ENCODE results near the gene HMGB2. TPM values are rescaled to one million over a fixed set of nuclear protein-coding genes. Genes with fewer than 3 reads are reported as not detected.
A peak's percentile ranks its signal among the peaks of the same experiment; 100 is the strongest.

HMGB2 gene
- total RNA-seq, 1 donor from 2014 or later: 145 TPM

GRCh38 chr4:173347467-173347866, 13.3 kb upstream of the HMGB2 start:
- Mint-ChIP-seq H3K27me3 (no peaks in the 10 kb centered on the region), H3K4me1 (ENCODE audit: low read depth) (peaks cover 14% of the 10 kb centered on the region)

GRCh38 chr4:173346074-173346473, 11.9 kb upstream of the HMGB2 start:
- Mint-ChIP-seq H3K27me3 (no peaks in the 10 kb centered on the region), H3K27ac (no peak overlapping the region), H3K36me3 (ENCODE audit: insufficient read depth) (no peaks in the 10 kb centered on the region), H3K4me3 (ENCODE audit: low read depth) (no peak overlapping the region), H3K9me3 (ENCODE audit: low read depth) (no peaks in the 10 kb centered on the region), H3K4me1 (ENCODE audit: low read depth) (peaks cover 14% of the 10 kb centered on the region)
- DNase-seq (ENCODE audit: low spot score, unreplicated experiment): no peak
- no peak for TF ChIP-seq CTCF (IDR thresholded peaks at IDR 0.05; ENCODE audit: unreplicated experiment)

More at GRCh38 chr4:173347467-173347866, 13.3 kb upstream of the HMGB2 start:
- no peak for DNase-seq (ENCODE audit: low spot score, unreplicated experiment)
- H3K27ac Mint-ChIP-seq: no peak overlapping the region
- H3K9me3 Mint-ChIP-seq (ENCODE audit: low read depth): no peaks in the 10 kb centered on the region
- TF ChIP-seq CTCF (IDR thresholded peaks at IDR 0.05; ENCODE audit: unreplicated experiment): no peak
- no peaks in the 10 kb centered on the region for H3K36me3 Mint-ChIP-seq (ENCODE audit: insufficient read depth)
- no peak overlapping the region for H3K4me3 Mint-ChIP-seq (ENCODE audit: low read depth)

GRCh38 chr4:173345648-173346047, 11.5 kb upstream of the HMGB2 start:
- H3K4me1 Mint-ChIP-seq (ENCODE audit: low read depth): peaks cover 14% of the 10 kb centered on the region
- no peaks in the 10 kb centered on the region for H3K27me3 Mint-ChIP-seq
- no peak overlapping the region for H3K4me3 Mint-ChIP-seq (ENCODE audit: low read depth)
- TF ChIP-seq CTCF (IDR thresholded peaks at IDR 0.05; ENCODE audit: unreplicated experiment): no peak
- H3K9me3 Mint-ChIP-seq (ENCODE audit: low read depth): no peaks in the 10 kb centered on the region
- no peak overlapping the region for H3K27ac Mint-ChIP-seq
- no peak for DNase-seq (ENCODE audit: low spot score, unreplicated experiment)
- H3K36me3 Mint-ChIP-seq (ENCODE audit: insufficient read depth): no peaks in the 10 kb centered on the region

GRCh38 chr4:173343832-173344397, 9.8 kb upstream of the HMGB2 start:
- no peak for DNase-seq (ENCODE audit: low spot score, unreplicated experiment)
- no peak overlapping the region for H3K4me3 Mint-ChIP-seq (ENCODE audit: low read depth)
- no peak for TF ChIP-seq CTCF (IDR thresholded peaks at IDR 0.05; ENCODE audit: unreplicated experiment)
- H3K27me3 Mint-ChIP-seq: no peaks in the 10 kb centered on the region
- no peaks in the 10 kb centered on the region for H3K36me3 Mint-ChIP-seq (ENCODE audit: insufficient read depth)
- peak overlapping the region; percentile 84 for H3K27ac Mint-ChIP-seq
- H3K9me3 Mint-ChIP-seq (ENCODE audit: low read depth): no peaks in the 10 kb centered on the region
- H3K4me1 Mint-ChIP-seq (ENCODE audit: low read depth): peaks cover 14% of the 10 kb centered on the region

GRCh38 chr4:173337463-173337862, 3.3 kb upstream of the HMGB2 start:
- Mint-ChIP-seq H3K27me3 (no peaks in the 10 kb centered on the region), H3K4me1 (ENCODE audit: low read depth) (peaks cover 19% of the 10 kb centered on the region), H3K4me3 (ENCODE audit: low read depth) (no peak overlapping the region), H3K27ac (no peak overlapping the region), H3K9me3 (ENCODE audit: low read depth) (no peaks in the 10 kb centered on the region), H3K36me3 (ENCODE audit: insufficient read depth) (peaks cover 3% of the 10 kb centered on the region)
- no peak for DNase-seq (ENCODE audit: low spot score, unreplicated experiment)
- TF ChIP-seq CTCF (IDR thresholded peaks at IDR 0.05; ENCODE audit: unreplicated experiment): no peak
